ENCODE data around the gene FBXO36. TPM values are rescaled to one million over a fixed set of nuclear protein-coding genes. Genes with fewer than 3 reads are reported as not detected.

Gene FBXO36
- 1.9 and 5.1 TPM in 2 replicates for total RNA-seq

GRCh38 chr2:229922449-229923386, at the start of gene FBXO36:
Gene FBXO36, plus strand, starts transcription at chr2:229922503. Its CDS starts 11 bp downstream, at chr2:229922514.

GRCh38 chr2:229921892-229922448, 333 bp upstream of the FBXO36 start, which contains the start of gene TRIP12:
Gene TRIP12, minus strand, starts transcription at chr2:229922009. Its CDS starts 41,930 bp downstream, at chr2:229880079.

Other genes starting within 250 kb of the FBXO36 start
- gene DNER, start 207.9 kb upstream of the FBXO36 start, total RNA-seq, result 0.57 and 1.0 TPM in 2 replicates
- gene TRIP12, start 494 bp upstream of the FBXO36 start, total RNA-seq, result 294 and 419 TPM in 2 replicates
- 5.5 and 7.0 TPM in 2 replicates for gene SLC16A14, start 146.4 kb downstream of the FBXO36 start, total RNA-seq

Measured in nasal cavity respiratory epithelium epithelial cell of viscerocranial mucosa (primary cell).